Neural crest cell (in vitro differentiated cells): ENCODE data around the gene PSMD2. TPM values are rescaled to one million over a fixed set of nuclear protein-coding genes. Genes with fewer than 3 reads are reported as not detected.

ENCODE experiments used
- DNase-seq: peaks from one replicate; pipeline ENCODE4 v3.0.0; 2021; ENCODE audit warnings: low read depth, mixed read lengths, low spot score
- H3K27ac Mint-ChIP-seq: one replicate; pipeline ENCODE4 v1.8.0; 2021; ENCODE audit warnings: mild to moderate bottlenecking, mixed read lengths; ENCODE audit not compliant: unreplicated experiment
- H3K27me3 Mint-ChIP-seq: 2 replicates; pipeline ENCODE4 v1.8.0; 2021; ENCODE audit warnings: low read depth, mild to moderate bottlenecking, mixed read lengths
- H3K36me3 Mint-ChIP-seq: 2 replicates; pipeline ENCODE4 v1.8.0; 2021; ENCODE audit warnings: low read depth, mild to moderate bottlenecking, mixed read lengths
- H3K4me1 Mint-ChIP-seq: 2 replicates; pipeline ENCODE4 v1.8.0; 2021; ENCODE audit warnings: mixed read lengths
- H3K4me3 Mint-ChIP-seq: one replicate; pipeline ENCODE4 v1.8.0; 2021; ENCODE audit warnings: mild to moderate bottlenecking, mixed read lengths
- H3K9me3 Mint-ChIP-seq: 2 replicates; pipeline ENCODE4 v1.8.0; 2021; ENCODE audit warnings: mixed read lengths
- CTCF ChIP-seq: fragments of 200-600 bp; sonication (generic); conservative IDR thresholded peaks from 2 replicates; pipeline ENCODE4 v1.5.0; 2021; ENCODE audit warnings: antibody characterized with exemption, mild to moderate bottlenecking
- total RNA-seq: library from RNA; stranded (reverse); gene quantifications from 2 replicates; pipeline ENCODE4 v1.2.1, GENCODE V29; 2021

Gene PSMD2
- total RNA-seq, 1 donor from 2014 or later = 378 TPM

GRCh38 chr3:184275961-184276910, 22.8 kb upstream of the PSMD2 start, which contains the start of gene ECE2:
Gene ECE2 (plus strand): TSS chr3:184276022. CDS start chr3:184276154, 132 bp downstream.
- no peak for TF ChIP-seq CTCF
- peaks cover 36% of the 10 kb centered on the region for H3K27me3 Mint-ChIP-seq
- H3K4me1 Mint-ChIP-seq = no peaks in the 10 kb centered on the region
- H3K36me3 Mint-ChIP-seq = no peaks in the 10 kb centered on the region
- H3K27ac Mint-ChIP-seq = peak within 1 kb of the TSS; percentile 37
- DNase-seq = no peak
- H3K4me3 Mint-ChIP-seq = no peak within 1 kb of the TSS
- H3K9me3 Mint-ChIP-seq = no peaks in the 10 kb centered on the region

GRCh38 chr3:184277366-184277765, 21.7 kb upstream of the PSMD2 start:
- no peaks in the 10 kb centered on the region for H3K36me3 Mint-ChIP-seq
- no peak for DNase-seq
- H3K27me3 Mint-ChIP-seq = peaks cover 27% of the 10 kb centered on the region
- no peaks in the 10 kb centered on the region for H3K4me1 Mint-ChIP-seq
- H3K4me3 Mint-ChIP-seq = no peak overlapping the region
- no peak overlapping the region for H3K27ac Mint-ChIP-seq
- no peak for TF ChIP-seq CTCF
- no peaks in the 10 kb centered on the region for H3K9me3 Mint-ChIP-seq

- no peak for TF ChIP-seq CTCF
- Mint-ChIP-seq H3K4me1 (peaks cover 6% of the 10 kb centered on the region), H3K27ac (no peak overlapping the region), H3K4me3 (no peak overlapping the region), H3K36me3 (no peaks in the 10 kb centered on the region), H3K27me3 (peaks cover 44% of the 10 kb centered on the region), H3K9me3 (no peaks in the 10 kb centered on the region)
- no peak for DNase-seq
These were observed 16.1 kb upstream of the PSMD2 start for GRCh38 chr3:184282941-184283340.

DNA sequence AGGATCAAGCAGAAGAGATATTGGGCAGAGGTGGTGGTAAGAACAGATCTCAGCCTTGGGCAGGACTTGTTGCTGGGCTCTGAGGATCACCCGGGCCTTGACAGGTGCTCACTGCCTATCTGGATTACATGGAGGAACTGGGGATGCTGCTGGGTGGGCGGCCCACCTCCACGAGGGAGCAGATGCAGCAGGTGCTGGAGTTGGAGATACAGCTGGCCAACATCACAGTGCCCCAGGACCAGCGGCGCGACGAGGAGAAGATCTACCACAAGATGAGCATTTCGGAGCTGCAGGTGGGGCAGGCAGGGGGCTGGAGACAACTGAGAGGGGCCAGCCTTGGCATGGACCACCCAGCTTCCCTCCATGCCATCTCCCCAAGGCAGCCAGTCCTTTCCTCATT, 15.4 kb upstream of the PSMD2 start:
- peaks cover 46% of the 10 kb centered on the region for H3K27me3 Mint-ChIP-seq
- no peak overlapping the region for H3K27ac Mint-ChIP-seq
- no peaks in the 10 kb centered on the region for H3K9me3 Mint-ChIP-seq
- no peak overlapping the region for H3K4me3 Mint-ChIP-seq
- H3K4me1 Mint-ChIP-seq = peaks cover 6% of the 10 kb centered on the region
- TF ChIP-seq CTCF = no peak
- DNase-seq = no peak
- no peaks in the 10 kb centered on the region for H3K36me3 Mint-ChIP-seq

GRCh38 chr3:184284696-184285095, 14.3 kb upstream of the PSMD2 start:
- no peaks in the 10 kb centered on the region for H3K36me3 Mint-ChIP-seq
- peaks cover 49% of the 10 kb centered on the region for H3K27me3 Mint-ChIP-seq
- H3K9me3 Mint-ChIP-seq = no peaks in the 10 kb centered on the region
- DNase-seq = peak; percentile 50
- no peak overlapping the region for H3K27ac Mint-ChIP-seq
- H3K4me3 Mint-ChIP-seq = no peak overlapping the region
- peaks cover 6% of the 10 kb centered on the region for H3K4me1 Mint-ChIP-seq
- peak; percentile 60 for TF ChIP-seq CTCF
